Gastrocnemius medialis (tissue), 4 donors: ENCODE data around the gene ZNF664. TPM values are rescaled to one million over a fixed set of nuclear protein-coding genes. Genes with fewer than 3 reads are reported as not detected.

Source experiments
- ATAC-seq, 2 donors: fragments of 150-250 bp; one replicate each; pipeline ENCODE4 v1.9.1; 2016
- DNase-seq, 2 donors: peaks; one replicate each; pipeline ENCODE4 v3.0.0-alpha.2; 2019
- H3K27ac ChIP-seq, 4 donors: fragments of 200-600 bp; sonication (generic); 1 replicate in 1 of 4; 2 replicates in 3 of 4; pipeline ENCODE4 v1.5.1; 2016 to 2018; ENCODE audit warnings: mild to moderate bottlenecking in 2 of 4, moderate library complexity in 1 of 4
- H3K27me3 ChIP-seq, 3 donors: fragments of 200-600 bp; sonication (generic) in 2 of 3; 1 replicate in 1 of 3; 2 replicates in 2 of 3; pipeline versions ENCODE4 v1.5.1 to v1.6.0; 2016 to 2019; ENCODE audit warnings: mild to moderate bottlenecking in 1 of 3, moderate library complexity in 1 of 3
- H3K36me3 ChIP-seq, 2 donors: fragments of 200-600 bp; sonication (generic) in 1 of 2; one replicate each; pipeline ENCODE4 v1.5.1; 2017 to 2018
- H3K4me1 ChIP-seq, 2 donors: fragments of 200-600 bp; sonication (generic) in 1 of 2; one replicate each; pipeline ENCODE4 v1.5.1; 2016 to 2017; ENCODE audit warnings: mild to moderate bottlenecking in 2 of 2
- H3K4me3 ChIP-seq, 4 donors: fragments of 200-600 bp; sonication (generic) in 3 of 4; 1 replicate in 1 of 4; 2 replicates in 3 of 4; pipeline ENCODE4 v1.5.1; 2016 to 2019; ENCODE audit warnings: mild to moderate bottlenecking in 2 of 4
- H3K9me3 ChIP-seq, 3 donors: fragments of 200-600 bp; sonication (generic) in 2 of 3; 1 replicate in 1 of 3; 2 replicates in 2 of 3; pipeline ENCODE4 v1.5.1; 2016 to 2019
- POLR2A ChIP-seq, 2 donors: fragments of 450-650 bp; IDR thresholded peaks; one replicate each; pipeline ENCODE4 v1.6.1; 2017; ENCODE audit warnings: antibody characterized with exemption in 2 of 2, mild to moderate bottlenecking in 2 of 2, moderate library complexity in 2 of 2
- in situ Hi-C, 4 donors: fragments of 200-750 bp; cut with MboI; loops; one replicate each; pipeline versions ENCODE4 v1.15.0 to v1.8.0; 2017; ENCODE audit warnings: low sequenced_read_pairs in 4 of 4
- intact Hi-C: fragments of 100-400 bp; cut with DNase I; formaldehyde crosslinking; loops from one replicate; pipeline ENCODE4 v1.15.1; 2023; ENCODE audit warnings: low total_unique reads
- total RNA-seq, 4 donors: library from RNA; depleted of rRNA; stranded (reverse); fragments of >200 nt; gene quantifications; one replicate each; pipeline versions ENCODE4 v1.1.0 to v1.2.3, GENCODE V29; 2016
- TF ChIP-seq, protein P1 (sequence below), 5 experiments: fragments of 450-650 bp in 3 of 5; fragments of 200-600 bp in 2 of 5; sonication (generic) in 2 of 5; IDR thresholded peaks in 4 of 5; conservative IDR thresholded peaks in 1 of 5; 1 replicate in 4 of 5; 2 replicates in 1 of 5; pipeline ENCODE4 v1.5.1; 2016 to 2019; ENCODE audit warnings: antibody characterized with exemption in 5 of 5, mild to moderate bottlenecking in 3 of 5, moderate library complexity in 3 of 5

Gene ZNF664
- total RNA-seq, 4 donors from 2014 or later = 18.1 to 37.0 (median 32.6) TPM

DNA sequence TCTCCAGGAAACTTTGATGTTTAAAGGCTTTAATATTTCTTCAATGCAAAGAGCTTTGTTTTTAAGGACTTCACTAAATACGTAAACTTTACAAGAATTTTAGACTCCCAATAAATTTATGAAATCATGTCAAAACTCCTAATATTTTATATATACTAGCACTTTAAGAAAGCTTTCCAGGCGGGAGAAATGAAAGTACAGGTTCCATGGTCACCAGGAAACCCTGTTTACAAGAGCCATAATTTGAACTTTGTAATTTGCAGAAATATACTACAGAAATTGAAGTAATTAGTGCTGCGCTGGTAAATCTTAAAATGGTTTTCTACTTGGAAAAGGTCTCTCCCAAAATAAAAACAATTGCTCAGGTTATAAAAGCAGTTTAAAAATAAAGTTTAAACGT lies 9.2 kb upstream of the ZNF664 start:
- H3K4me1 ChIP-seq = no peaks in the 10 kb centered on the region

DNA sequence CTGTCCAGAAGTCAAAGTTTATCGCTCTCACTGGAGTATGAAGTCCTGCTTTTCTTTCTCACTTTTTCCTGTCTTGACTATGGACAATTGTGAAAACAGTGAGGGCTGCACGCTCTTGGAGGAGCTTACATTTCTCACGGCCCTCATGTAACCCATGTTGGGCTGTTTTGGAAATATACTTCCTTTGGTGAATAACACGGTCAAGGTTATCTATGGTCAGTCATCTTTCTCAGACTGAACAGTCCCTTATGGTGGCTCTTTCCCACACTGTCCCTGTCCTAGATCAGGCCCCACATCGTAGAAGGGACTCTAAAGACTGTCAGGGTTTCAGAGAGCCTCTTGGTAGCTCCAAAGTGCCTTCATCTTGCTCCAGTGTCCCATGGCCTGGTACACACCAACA lies 7.6 kb upstream of the ZNF664 start:
- Histone ChIP-seq H3K27me3 (no peaks in the 10 kb centered on the region), H3K4me3 (no peak overlapping the region), H3K36me3 (no peaks in the 10 kb centered on the region), H3K9me3 (no peaks in the 10 kb centered on the region), H3K4me1 (no peaks in the 10 kb centered on the region), H3K27ac (no peak overlapping the region)
- TF ChIP-seq, protein P1, sequence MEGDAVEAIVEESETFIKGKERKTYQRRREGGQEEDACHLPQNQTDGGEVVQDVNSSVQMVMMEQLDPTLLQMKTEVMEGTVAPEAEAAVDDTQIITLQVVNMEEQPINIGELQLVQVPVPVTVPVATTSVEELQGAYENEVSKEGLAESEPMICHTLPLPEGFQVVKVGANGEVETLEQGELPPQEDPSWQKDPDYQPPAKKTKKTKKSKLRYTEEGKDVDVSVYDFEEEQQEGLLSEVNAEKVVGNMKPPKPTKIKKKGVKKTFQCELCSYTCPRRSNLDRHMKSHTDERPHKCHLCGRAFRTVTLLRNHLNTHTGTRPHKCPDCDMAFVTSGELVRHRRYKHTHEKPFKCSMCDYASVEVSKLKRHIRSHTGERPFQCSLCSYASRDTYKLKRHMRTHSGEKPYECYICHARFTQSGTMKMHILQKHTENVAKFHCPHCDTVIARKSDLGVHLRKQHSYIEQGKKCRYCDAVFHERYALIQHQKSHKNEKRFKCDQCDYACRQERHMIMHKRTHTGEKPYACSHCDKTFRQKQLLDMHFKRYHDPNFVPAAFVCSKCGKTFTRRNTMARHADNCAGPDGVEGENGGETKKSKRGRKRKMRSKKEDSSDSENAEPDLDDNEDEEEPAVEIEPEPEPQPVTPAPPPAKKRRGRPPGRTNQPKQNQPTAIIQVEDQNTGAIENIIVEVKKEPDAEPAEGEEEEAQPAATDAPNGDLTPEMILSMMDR (IDR thresholded peaks at IDR 0.05 in 4 of 5, conservative IDR thresholded peaks at IDR 0.05 in 1 of 5) = no peak
- TF ChIP-seq POLR2A (IDR thresholded peaks at IDR 0.05) = no peak
- intact Hi-C loops = no loop called here
- ATAC-seq (no peak), DNase-seq (no peak)
- in situ Hi-C loops = no loop called here

More for the DNA sequence above, 9.2 kb upstream of the ZNF664 start:
- intact Hi-C loops = no loop called here
- ATAC-seq = no peak
- in situ Hi-C loops = no loop called here
- DNase-seq = no peak
- TF ChIP-seq, protein P1 (IDR thresholded peaks at IDR 0.05 in 4 of 5, conservative IDR thresholded peaks at IDR 0.05 in 1 of 5) = no peak
- no peak for TF ChIP-seq POLR2A (IDR thresholded peaks at IDR 0.05)
- Histone ChIP-seq H3K27me3 (no peaks in the 10 kb centered on the region), H3K27ac (no peak overlapping the region), H3K36me3 (no peaks in the 10 kb centered on the region), H3K9me3 (no peaks in the 10 kb centered on the region), H3K4me3 (no peak overlapping the region)

DNA sequence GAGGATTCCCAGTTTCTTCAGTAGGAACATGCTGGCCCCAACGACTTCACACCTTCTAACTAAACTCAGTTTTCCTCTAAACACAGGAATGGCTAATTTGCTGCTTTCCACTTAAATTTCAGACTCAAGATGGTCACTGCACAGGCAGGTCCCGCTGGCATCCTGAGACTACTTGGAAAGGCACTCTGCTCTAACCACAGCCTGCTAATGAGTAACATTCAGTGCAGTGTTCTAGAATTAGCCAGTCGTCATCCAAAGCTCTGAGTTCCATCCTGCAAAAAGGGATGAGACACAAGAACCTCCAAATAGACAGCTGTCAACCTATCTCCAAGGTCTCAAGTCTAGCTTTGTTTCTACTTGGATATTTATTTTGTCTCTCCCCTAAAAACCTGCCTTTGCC lies 6.4 kb upstream of the ZNF664 start:
- intact Hi-C loops = no loop called here
- Histone ChIP-seq H3K4me3 (no peak overlapping the region), H3K27ac (no peak overlapping the region)

DNA sequence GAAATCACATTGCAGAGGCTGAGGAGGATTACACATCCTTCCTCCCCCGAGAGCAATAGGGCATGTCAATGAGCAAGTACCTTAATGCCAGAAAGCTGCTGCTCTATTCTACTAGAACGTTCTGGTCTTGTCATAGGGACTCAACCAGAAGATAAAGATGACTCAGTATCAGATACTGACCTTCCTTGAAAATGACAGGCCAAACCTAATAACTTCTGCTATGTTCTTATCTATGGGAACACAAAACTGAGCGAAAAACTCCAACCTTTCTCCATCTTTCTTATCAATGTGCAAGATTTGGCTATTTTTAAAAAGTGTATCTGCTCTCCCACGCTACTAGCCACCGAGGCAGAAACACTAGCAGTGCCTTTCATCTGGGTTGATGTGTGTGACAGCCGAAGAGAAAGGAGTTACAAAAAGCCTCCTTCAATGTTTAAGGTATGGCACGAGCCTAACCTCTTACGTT lies 5.9 kb upstream of the ZNF664 start:
- H3K27me3 ChIP-seq = no peaks in the 10 kb centered on the region
- no peak for DNase-seq
- intact Hi-C loops = no loop called here

More for the DNA sequence above, 6.4 kb upstream of the ZNF664 start:
- in situ Hi-C loops = no loop called here
- no peaks in the 10 kb centered on the region for H3K9me3 ChIP-seq
- no peaks in the 10 kb centered on the region for H3K36me3 ChIP-seq
- no peak for ATAC-seq
- H3K4me1 ChIP-seq = peaks cover 0 to 5% of the 10 kb centered on the region in 2 donors
- TF ChIP-seq, protein P1 (IDR thresholded peaks at IDR 0.05 in 4 of 5, conservative IDR thresholded peaks at IDR 0.05 in 1 of 5) = no peak
- TF ChIP-seq POLR2A (IDR thresholded peaks at IDR 0.05) = no peak
- DNase-seq = no peak
- no peaks in the 10 kb centered on the region for H3K27me3 ChIP-seq

More for the DNA sequence above, 5.9 kb upstream of the ZNF664 start:
- H3K4me1 ChIP-seq = peaks cover 0 to 7% of the 10 kb centered on the region in 2 donors
- H3K36me3 ChIP-seq = no peaks in the 10 kb centered on the region
- no peak overlapping the region for H3K27ac ChIP-seq
- in situ Hi-C loops = no loop called here
- TF ChIP-seq, protein P1 (IDR thresholded peaks at IDR 0.05 in 4 of 5, conservative IDR thresholded peaks at IDR 0.05 in 1 of 5) = no peak
- no peak for TF ChIP-seq POLR2A (IDR thresholded peaks at IDR 0.05)
- no peaks in the 10 kb centered on the region for H3K9me3 ChIP-seq
- ATAC-seq = no peak
- no peak overlapping the region for H3K4me3 ChIP-seq
